Vagina (tissue), 2 donors: ENCODE data around the gene NOG.

Source experiments
- POLR2A ChIP-seq, 2 donors: fragments of 450-650 bp; IDR thresholded peaks; one replicate each; pipeline ENCODE4 v1.6.1; 2017; ENCODE audit warnings: antibody characterized with exemption in 2 of 2, mild to moderate bottlenecking in 2 of 2, moderate library complexity in 2 of 2
- TF ChIP-seq, protein P1 (sequence below), 3 experiments: fragments of 450-650 bp in 2 of 3; fragments of 200-600 bp in 1 of 3; sonication (generic) in 1 of 3; IDR thresholded peaks; one replicate each; pipeline ENCODE4 v1.5.1; 2017 to 2019; ENCODE audit warnings: antibody characterized with exemption in 3 of 3, mild to moderate bottlenecking in 2 of 3, moderate library complexity in 2 of 3

DNA sequence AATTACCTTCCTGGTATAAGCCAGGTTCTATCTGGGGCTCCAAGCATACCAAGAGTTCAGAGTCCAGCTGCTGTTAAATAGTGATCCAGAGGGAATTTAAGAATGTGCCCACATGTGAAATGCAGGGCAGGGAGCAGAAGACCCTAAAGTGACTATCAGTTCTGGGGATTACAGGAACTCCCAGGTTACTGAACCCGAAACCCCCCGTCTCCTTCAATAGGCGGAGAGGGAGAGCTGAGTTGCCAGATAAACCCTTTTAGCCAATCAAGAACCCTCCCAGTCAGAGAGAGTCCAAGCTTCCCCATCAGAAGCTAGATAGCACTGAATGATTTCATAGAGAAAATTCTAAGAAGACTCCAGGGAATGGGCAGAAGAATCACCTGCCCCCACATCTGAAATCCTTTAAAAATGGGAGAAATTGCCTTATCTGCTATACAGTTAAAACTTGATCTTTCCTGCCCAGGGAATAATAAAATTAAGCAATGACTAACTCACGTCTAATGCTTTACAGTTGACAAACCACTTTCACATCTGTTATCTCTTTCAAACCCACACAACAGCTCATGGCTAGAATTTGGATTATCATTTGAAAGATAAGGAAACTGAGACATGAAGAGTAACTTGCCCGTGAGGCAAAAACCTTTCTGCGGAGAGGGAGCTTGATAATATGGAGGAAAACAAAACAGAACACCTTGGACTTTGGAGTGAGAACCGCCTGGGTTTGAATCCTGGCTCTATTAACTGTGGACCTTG is 10.2 kb downstream of the NOG start:
- TF ChIP-seq, protein P1, sequence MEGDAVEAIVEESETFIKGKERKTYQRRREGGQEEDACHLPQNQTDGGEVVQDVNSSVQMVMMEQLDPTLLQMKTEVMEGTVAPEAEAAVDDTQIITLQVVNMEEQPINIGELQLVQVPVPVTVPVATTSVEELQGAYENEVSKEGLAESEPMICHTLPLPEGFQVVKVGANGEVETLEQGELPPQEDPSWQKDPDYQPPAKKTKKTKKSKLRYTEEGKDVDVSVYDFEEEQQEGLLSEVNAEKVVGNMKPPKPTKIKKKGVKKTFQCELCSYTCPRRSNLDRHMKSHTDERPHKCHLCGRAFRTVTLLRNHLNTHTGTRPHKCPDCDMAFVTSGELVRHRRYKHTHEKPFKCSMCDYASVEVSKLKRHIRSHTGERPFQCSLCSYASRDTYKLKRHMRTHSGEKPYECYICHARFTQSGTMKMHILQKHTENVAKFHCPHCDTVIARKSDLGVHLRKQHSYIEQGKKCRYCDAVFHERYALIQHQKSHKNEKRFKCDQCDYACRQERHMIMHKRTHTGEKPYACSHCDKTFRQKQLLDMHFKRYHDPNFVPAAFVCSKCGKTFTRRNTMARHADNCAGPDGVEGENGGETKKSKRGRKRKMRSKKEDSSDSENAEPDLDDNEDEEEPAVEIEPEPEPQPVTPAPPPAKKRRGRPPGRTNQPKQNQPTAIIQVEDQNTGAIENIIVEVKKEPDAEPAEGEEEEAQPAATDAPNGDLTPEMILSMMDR (IDR thresholded peaks at IDR 0.05) = no peak
- no peak for TF ChIP-seq POLR2A (IDR thresholded peaks at IDR 0.05)
